HEK293 (cell line): Measurements from ENCODE around the gene SGMS1.

Experiments used
- ZFP69B ChIP-seq: fragments of 450-650 bp; formaldehyde crosslinking; IDR thresholded peaks from 2 replicates; pipeline ENCODE4 v1.5.1; 2016; ENCODE audit warnings: missing biosample characterization, missing genetic modification characterization
- ZNF121 ChIP-seq: fragments of 450-650 bp; formaldehyde crosslinking; IDR thresholded peaks from 2 replicates; pipeline ENCODE4 v1.5.1; 2016; ENCODE audit warnings: missing biosample characterization, missing genetic modification characterization
- ZNF133 ChIP-seq: fragments of 450-650 bp; formaldehyde crosslinking; IDR thresholded peaks from 2 replicates; pipeline ENCODE4 v1.5.1; 2016; ENCODE audit warnings: missing biosample characterization, missing genetic modification characterization
- ZNF19 ChIP-seq: fragments of 450-650 bp; formaldehyde crosslinking; IDR thresholded peaks from 2 replicates; pipeline ENCODE4; 2016; ENCODE audit warnings: missing biosample characterization, missing genetic modification characterization, low read depth
- ZNF223 ChIP-seq: fragments of 450-650 bp; formaldehyde crosslinking; IDR thresholded peaks from 2 replicates; pipeline ENCODE4 v1.5.1; 2016; ENCODE audit warnings: missing biosample characterization, missing genetic modification characterization
- ZNF510 ChIP-seq: fragments of 450-650 bp; formaldehyde crosslinking; IDR thresholded peaks from 2 replicates; pipeline ENCODE4 v1.5.1; 2018; ENCODE audit warnings: mild to moderate bottlenecking, missing genetic modification characterization, missing biosample characterization; ENCODE audit not compliant: insufficient replicate concordance
- ZNF701 ChIP-seq: fragments of 450-650 bp; formaldehyde crosslinking; IDR thresholded peaks from 2 replicates; pipeline ENCODE4 v1.5.1; 2016; ENCODE audit warnings: missing biosample characterization, missing genetic modification characterization
- TF ChIP-seq, protein P1 (sequence below): fragments of 450-650 bp; formaldehyde crosslinking; IDR thresholded peaks from 2 replicates; pipeline ENCODE4 v1.5.1; 2016; ENCODE audit warnings: missing biosample characterization, missing genetic modification characterization
- TF ChIP-seq, protein P2 (sequence below): fragments of 450-650 bp; formaldehyde crosslinking; IDR thresholded peaks from 2 replicates; pipeline ENCODE4 v1.5.1; 2016; ENCODE audit warnings: missing biosample characterization, missing genetic modification characterization
- TF ChIP-seq, protein P3 (sequence below): fragments of 450-650 bp; formaldehyde crosslinking; IDR thresholded peaks from 2 replicates; pipeline ENCODE4 v1.5.1; 2016; ENCODE audit warnings: missing biosample characterization, missing genetic modification characterization, low read depth
- TF ChIP-seq, protein P4 (sequence below): fragments of 450-650 bp; formaldehyde crosslinking; IDR thresholded peaks from 2 replicates; pipeline ENCODE4 v1.5.1; 2017; ENCODE audit warnings: missing biosample characterization, missing genetic modification characterization
- TF ChIP-seq, protein P5 (sequence below): fragments of 450-650 bp; formaldehyde crosslinking; IDR thresholded peaks from 2 replicates; pipeline ENCODE4 v1.5.1; 2017; ENCODE audit warnings: missing biosample characterization, missing genetic modification characterization

DNA sequence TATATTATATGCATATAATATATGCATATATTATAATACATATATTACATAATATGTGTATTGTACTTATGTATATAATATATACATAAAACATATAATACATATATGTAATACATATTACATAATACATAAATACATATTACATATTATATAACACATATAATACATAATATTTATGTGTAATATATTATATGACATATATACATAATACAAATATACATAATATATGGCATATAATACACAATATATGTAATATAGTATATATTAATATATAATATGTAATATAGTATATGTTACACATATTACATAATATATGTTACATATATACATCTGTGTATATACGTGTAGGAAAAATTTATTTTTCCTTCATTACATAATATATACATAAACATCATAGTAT, 63.4 kb downstream of the SGMS1 start:
- TF ChIP-seq, protein P1, sequence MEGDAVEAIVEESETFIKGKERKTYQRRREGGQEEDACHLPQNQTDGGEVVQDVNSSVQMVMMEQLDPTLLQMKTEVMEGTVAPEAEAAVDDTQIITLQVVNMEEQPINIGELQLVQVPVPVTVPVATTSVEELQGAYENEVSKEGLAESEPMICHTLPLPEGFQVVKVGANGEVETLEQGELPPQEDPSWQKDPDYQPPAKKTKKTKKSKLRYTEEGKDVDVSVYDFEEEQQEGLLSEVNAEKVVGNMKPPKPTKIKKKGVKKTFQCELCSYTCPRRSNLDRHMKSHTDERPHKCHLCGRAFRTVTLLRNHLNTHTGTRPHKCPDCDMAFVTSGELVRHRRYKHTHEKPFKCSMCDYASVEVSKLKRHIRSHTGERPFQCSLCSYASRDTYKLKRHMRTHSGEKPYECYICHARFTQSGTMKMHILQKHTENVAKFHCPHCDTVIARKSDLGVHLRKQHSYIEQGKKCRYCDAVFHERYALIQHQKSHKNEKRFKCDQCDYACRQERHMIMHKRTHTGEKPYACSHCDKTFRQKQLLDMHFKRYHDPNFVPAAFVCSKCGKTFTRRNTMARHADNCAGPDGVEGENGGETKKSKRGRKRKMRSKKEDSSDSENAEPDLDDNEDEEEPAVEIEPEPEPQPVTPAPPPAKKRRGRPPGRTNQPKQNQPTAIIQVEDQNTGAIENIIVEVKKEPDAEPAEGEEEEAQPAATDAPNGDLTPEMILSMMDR (tag by site-specific recombination), result no peak
- TF ChIP-seq ZNF19 (tag by site-specific recombination) (no peak), ZNF223 (no peak), ZNF701 (no peak), ZNF133 (tag by site-specific recombination) (no peak), ZFP69B (tag by site-specific recombination) (no peak), ZNF121 (tag by site-specific recombination) (no peak), ZNF510 (tag by site-specific recombination) (no peak)
- TF ChIP-seq, protein P2, sequence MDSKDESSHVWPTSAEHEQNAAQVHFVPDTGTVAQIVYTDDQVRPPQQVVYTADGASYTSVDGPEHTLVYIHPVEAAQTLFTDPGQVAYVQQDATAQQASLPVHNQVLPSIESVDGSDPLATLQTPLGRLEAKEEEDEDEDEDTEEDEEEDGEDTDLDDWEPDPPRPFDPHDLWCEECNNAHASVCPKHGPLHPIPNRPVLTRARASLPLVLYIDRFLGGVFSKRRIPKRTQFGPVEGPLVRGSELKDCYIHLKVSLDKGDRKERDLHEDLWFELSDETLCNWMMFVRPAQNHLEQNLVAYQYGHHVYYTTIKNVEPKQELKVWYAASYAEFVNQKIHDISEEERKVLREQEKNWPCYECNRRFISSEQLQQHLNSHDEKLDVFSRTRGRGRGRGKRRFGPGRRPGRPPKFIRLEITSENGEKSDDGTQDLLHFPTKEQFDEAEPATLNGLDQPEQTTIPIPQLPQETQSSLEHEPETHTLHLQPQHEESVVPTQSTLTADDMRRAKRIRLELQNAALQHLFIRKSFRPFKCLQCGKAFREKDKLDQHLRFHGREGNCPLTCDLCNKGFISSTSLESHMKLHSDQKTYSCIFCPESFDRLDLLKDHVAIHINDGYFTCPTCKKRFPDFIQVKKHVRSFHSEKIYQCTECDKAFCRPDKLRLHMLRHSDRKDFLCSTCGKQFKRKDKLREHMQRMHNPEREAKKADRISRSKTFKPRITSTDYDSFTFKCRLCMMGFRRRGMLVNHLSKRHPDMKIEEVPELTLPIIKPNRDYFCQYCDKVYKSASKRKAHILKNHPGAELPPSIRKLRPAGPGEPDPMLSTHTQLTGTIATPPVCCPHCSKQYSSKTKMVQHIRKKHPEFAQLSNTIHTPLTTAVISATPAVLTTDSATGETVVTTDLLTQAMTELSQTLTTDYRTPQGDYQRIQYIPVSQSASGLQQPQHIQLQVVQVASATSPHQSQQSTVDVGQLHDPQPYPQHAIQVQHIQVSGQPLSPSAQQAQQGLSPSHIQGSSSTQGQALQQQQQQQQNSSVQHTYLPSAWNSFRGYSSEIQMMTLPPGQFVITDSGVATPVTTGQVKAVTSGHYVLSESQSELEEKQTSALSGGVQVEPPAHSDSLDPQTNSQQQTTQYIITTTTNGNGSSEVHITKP (tag by site-specific recombination), result no peak
- TF ChIP-seq, protein P3, sequence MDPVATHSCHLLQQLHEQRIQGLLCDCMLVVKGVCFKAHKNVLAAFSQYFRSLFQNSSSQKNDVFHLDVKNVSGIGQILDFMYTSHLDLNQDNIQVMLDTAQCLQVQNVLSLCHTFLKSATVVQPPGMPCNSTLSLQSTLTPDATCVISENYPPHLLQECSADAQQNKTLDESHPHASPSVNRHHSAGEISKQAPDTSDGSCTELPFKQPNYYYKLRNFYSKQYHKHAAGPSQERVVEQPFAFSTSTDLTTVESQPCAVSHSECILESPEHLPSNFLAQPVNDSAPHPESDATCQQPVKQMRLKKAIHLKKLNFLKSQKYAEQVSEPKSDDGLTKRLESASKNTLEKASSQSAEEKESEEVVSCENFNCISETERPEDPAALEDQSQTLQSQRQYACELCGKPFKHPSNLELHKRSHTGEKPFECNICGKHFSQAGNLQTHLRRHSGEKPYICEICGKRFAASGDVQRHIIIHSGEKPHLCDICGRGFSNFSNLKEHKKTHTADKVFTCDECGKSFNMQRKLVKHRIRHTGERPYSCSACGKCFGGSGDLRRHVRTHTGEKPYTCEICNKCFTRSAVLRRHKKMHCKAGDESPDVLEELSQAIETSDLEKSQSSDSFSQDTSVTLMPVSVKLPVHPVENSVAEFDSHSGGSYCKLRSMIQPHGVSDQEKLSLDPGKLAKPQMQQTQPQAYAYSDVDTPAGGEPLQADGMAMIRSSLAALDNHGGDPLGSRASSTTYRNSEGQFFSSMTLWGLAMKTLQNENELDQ, result no peak
- TF ChIP-seq, protein P4, sequence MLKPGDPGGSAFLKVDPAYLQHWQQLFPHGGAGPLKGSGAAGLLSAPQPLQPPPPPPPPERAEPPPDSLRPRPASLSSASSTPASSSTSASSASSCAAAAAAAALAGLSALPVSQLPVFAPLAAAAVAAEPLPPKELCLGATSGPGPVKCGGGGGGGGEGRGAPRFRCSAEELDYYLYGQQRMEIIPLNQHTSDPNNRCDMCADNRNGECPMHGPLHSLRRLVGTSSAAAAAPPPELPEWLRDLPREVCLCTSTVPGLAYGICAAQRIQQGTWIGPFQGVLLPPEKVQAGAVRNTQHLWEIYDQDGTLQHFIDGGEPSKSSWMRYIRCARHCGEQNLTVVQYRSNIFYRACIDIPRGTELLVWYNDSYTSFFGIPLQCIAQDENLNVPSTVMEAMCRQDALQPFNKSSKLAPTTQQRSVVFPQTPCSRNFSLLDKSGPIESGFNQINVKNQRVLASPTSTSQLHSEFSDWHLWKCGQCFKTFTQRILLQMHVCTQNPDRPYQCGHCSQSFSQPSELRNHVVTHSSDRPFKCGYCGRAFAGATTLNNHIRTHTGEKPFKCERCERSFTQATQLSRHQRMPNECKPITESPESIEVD (tag by site-specific recombination), result no peak
- TF ChIP-seq, protein P5, sequence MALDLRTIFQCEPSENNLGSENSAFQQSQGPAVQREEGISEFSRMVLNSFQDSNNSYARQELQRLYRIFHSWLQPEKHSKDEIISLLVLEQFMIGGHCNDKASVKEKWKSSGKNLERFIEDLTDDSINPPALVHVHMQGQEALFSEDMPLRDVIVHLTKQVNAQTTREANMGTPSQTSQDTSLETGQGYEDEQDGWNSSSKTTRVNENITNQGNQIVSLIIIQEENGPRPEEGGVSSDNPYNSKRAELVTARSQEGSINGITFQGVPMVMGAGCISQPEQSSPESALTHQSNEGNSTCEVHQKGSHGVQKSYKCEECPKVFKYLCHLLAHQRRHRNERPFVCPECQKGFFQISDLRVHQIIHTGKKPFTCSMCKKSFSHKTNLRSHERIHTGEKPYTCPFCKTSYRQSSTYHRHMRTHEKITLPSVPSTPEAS (tag by site-specific recombination), result no peak
